ENCODE measurements around the gene MIDN.
"Not testable (repeated sequence)": the region's sequence is repeated elsewhere in the genome, so short reads cannot be mapped to it uniquely, and the experiment has no call there.

MIDN gene

GRCh38 chr19:1246265-1247087 lies 1.9 kb upstream of the MIDN start:
- not testable (repeated sequence) for DNase-seq

- no peak for DNase-seq
Measured at GRCh38 chr19:1247748-1248138, 640 bp upstream of the MIDN start.

DNA sequence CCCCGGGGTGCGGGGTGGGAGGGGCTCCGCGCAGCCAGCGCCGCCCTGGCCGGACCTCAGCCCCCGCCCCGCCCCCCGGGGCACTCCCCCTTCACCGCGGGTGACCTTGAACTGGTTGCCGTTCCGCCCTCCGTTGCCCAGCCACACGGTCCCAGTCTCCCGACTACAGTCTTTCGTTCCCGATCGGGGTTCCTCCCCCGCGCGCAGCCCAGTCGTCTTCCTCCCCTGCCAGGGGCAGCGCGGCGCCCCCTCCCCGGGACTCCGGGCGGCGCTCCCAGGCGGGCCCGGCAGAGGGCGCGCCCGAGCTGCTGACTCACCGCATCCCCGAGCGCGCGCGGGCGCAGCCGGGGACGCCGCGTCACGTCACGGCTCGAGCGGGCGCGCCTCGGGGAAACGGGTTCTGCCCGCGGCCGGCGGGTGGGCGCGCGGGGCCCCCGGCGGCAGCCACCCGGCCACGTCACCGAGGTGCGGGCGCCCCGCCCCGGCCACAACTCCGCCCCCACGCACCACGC lies 459 bp downstream of the MIDN start:
- peak; percentile 76 to 82 for DNase-seq

DNA sequence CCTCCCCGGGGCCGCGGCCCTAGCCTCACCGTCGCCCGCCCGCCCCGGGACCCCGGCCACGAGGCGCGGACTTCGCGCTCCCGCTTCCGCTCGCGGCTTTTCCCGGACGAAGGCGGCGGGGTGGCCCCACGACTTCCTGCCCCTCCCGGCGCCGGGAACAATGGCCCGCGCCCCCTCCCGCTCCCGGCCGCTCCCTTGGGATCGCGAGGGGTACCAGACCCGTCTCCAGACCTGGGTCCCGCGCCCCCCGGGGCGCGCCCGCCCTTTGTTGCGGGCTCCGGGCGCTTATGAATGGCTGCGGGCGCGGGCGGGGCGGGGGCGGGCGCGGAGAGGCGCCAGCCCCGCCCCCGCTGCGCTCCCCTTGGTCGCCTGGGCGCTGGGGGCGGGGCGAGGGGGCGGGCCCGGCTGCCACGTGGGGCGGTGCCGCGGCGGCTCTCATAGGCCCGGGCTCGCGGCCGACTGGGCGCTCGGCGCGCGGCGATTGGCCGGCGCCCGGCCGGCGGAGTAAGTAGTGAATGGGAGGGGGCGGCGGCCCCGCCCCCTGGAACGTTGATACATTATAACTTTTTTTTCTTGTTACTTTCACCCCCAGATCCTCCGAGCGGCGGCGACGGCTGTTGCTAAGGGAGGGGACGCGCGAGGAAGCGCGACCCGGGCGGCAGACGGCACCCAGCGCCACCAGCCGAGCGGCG lies 1.1 kb downstream of the MIDN start:
- peak; percentile 92 to 93 for DNase-seq

DNA sequence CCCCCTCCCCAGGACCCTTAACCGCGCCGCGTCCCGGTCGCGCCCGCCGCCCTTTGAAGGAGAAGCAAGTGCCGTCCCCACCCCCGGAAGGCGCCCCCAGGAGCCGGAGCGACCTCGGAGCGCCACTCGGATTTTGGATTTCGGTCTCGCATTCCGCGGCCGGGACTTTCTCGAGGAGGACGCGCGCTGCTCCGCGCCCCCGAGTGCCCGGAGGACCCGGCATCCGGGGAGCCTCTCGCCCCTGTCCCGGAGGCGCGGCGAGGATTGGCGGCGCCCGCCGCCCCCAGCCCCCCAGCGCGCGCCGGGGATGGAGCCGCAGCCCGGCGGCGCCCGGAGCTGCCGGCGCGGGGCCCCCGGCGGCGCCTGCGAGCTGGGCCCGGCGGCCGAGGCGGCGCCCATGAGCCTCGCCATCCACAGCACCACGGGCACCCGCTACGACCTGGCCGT lies 1.6 kb downstream of the MIDN start:
- no peak for DNase-seq

DNA sequence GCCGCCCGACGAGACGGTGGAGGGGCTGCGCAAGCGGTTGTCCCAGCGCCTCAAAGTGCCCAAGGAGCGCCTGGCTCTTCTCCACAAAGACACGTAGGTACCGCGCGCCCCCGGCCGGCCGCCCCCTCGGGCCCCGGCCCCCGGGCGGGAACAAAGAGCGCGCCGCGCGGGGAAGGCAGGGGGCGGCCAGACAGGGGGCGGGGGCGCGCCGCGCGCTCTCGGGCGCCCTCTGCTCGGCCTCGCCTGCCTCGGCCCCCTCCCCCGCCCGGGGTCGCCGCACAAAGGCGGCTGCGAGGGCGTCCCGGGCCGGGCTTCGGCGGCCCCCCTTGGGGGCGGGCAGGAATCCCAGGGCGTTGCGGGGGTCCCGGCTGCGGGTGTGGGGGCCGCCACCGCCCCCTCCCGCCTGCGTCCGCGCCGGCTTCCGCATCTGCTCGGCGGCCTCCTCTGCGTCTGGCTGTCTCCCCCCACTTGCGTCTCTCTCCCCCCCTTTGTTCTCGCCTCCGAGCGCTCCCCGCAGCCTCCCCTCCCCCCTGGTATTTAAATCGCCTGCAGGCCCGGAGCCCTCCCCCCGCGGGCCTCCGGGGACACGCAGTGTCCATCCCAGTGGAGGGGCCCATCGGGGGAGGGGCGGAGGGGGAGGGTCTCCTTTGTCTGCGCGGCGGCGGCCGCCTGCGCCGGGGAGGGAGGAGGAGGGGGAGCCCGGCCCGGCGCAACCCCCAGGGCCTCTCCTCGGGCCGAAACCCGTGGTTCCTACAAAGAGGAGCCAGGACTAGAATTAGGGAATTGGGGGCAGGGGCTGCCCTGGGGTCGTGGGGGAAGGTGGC lies 2.3 kb downstream of the MIDN start:
- peak; percentile 46 to 58 for DNase-seq

DNA sequence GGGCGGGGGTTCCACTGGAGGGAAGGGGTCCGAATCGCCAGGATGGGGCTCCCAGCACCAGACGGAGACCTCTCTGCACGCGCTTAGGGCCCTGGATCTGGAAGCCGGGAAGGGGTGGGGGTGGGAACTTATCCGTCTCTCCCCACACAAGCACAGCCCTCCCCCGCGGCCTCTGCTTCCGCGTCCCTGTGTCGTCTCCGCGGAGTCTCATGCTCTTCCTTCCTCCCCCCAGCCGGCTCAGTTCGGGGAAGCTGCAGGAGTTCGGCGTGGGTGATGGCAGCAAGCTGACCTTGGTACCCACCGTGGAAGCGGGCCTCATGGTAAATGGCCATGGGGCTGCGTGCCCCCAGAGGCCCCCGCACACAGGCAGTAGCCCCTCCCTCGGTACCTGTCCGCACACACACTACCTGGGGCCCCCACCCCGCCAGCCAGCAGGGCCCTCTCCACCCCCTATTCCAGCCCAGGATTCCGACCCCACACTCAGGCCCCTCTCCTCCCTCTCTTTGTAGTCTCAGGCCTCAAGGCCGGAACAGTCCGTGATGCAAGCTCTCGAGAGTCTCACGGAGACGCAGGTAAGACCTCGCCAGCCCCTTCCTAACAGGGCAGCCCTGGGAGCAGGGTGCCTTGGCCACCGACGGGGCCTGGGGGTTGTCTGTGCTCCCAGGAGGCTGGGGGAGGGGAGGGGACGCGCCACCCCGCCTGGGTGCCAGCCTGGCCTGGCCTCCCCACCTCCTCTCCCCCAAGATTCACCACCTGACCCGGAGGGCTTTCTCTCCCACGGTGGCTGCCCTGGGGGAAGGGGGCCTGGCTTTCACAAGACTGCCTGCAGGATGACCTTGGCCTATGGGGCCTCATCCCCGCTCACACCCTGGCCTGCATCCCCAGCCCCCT lies 3.2 kb downstream of the MIDN start:
- peak; percentile 69 to 71 for DNase-seq

DNA sequence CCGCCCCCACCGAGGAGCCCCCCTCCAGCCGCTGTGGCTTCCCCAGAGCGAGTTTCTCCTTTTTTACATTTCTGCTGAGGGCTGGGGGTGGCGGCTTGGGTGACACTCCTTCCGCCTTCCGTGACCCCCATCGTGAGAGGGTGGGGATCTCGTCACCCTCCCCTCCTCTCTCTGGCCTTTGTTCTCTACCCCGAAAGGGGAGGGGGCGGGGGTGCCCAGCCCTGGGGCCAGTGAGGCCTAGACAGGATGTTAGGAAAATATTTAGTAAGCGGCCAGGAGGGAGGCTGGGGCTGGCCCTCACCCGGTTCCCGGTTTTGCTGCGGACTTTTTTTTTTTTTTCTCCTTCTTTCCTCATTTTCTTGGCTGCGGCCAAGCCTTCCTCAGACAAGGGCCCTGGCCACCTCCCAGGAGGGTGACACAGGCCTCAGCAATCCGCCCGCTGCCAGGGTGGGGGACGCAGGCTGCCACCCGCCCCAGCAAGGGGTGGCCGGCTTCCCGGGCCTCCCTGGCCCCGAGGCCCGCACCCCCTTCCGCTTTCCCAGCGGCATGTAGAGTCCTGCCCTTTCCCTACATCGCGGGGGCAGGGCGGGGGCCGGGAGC lies 3.9 kb downstream of the MIDN start:
- DNase-seq: peak; percentile 61 to 71

GRCh38 chr19:1252821-1253513 lies 4.6 kb downstream of the MIDN start:
- DNase-seq: peak; percentile 76 to 80

GRCh38 chr19:1253514-1254080 lies 5.2 kb downstream of the MIDN start:
- DNase-seq: no peak

- no peak for DNase-seq
Measured at GRCh38 chr19:1254081-1254527, 5.7 kb downstream of the MIDN start.

DNA sequence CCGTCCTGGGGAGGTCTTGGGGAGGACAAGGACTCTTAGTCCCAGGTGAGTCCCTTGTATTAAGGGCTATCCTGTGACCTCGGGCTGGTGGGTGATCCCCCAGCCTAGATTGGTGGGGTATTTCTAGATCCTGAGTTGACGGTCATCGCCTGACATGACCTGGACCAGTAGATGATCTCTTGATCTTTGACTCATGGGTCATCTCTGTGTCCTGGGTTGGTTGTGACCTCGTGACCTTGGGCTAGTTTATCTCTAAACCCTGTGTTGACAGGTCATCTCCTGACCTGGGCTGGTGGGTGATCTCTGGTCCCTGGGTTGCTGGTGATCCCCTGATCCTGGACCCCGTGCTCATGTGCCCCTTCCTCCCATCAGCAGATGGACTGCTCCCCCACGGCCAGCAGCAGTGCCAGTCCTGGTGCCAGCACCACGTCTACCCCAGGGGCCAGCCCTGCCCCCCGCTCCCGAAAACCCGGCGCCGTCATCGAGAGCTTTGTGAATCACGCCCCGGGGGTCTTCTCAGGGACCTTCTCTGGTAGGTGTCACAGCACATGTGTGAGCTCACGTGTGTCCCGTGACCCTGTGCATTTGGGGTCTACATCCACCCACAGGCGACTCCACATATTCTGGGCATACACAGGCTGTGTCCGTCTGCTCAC lies 6.3 kb downstream of the MIDN start:
- DNase-seq: no peak

DNA sequence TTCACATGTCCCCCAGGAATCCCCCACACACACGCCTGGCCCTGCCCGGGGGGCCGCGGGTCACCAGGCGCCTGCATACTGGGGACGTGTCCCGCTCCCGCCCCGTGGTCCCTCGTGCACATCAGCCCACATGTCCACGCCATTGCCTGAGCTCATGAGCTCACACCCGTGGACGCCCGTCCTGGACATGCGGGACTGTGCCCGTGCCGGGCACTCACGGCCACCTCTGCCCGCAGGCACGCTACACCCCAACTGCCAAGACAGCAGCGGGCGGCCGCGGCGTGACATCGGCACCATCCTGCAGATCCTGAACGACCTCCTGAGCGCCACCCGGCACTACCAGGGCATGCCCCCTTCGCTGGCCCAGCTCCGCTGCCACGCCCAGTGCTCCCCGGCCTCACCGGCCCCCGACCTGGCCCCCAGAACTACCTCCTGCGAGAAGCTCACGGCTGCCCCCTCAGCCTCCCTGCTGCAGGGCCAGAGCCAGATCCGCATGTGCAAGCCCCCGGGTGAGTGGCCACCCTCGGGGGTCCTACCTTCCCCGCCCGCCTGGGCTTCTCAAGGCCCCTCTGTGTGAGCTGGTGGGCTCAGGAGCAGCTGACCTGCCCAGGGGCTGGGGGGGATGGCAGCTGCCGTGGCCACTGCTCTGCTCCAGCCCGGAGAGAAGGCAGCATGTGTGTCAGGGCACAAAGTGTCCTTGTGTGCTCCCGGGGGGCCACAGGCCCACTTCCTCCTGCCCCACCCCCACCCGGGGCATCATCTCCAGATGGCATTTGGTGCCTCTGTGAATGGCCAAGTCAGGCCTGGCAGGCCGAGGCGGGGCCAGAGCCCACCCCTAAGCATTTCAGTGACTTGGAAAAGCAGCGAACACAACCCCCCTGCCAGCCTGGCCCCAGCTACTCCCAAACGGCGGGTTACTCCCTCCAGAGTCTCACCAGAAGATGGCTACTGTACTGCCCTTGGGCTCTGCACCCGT lies 7.1 kb downstream of the MIDN start:
- DNase-seq: no peak

DNA sequence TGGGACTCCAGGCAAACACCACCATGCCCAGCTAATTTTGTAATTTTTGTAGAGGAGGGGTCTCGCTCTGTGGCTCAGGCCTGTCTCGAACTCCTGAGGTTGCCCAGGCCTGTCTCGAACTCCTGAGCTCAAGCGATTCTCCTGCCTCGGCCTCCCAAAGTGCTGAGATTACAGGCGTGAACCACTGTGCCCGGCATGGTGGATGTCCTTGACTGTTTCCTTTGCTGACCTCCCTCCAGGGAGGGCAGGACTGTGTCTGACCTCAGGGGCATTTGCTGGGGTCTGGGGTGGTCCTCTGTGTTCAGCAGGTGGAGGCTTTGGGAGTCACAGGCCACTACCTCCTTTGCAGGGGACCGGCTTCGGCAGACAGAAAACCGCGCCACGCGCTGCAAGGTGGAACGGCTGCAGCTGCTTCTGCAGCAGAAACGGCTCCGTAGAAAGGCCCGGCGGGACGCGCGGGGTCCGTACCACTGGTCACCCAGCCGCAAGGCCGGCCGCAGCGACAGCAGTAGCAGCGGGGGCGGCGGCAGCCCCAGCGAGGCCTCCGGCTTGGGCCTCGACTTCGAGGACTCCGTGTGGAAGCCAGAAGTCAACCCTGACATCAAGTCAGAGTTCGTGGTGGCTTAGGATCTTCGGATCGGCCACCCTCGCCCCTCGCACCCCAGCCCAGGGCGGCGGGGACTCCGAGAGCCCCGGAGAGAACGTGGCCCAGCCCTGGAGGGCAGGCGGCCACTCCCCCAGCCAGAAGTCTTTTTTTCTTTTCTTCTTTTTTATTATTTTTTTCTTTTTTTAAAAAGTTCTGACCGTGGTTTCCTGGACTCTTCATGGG lies 8.5 kb downstream of the MIDN start:
- no peak for DNase-seq

- no peak for DNase-seq
Measured at GRCh38 chr19:1257475-1258162, 9.2 kb downstream of the MIDN start.

GRCh38 chr19:1258163-1258492 lies 9.7 kb downstream of the MIDN start:
- no peak for DNase-seq

- DNase-seq: no peak
Measured at GRCh38 chr19:1258707-1259205, 10.4 kb downstream of the MIDN start.

All from stimulated activated CD4-positive, alpha-beta T cell treated with anti-CD3 and anti-CD28 coated beads, Interleukin-2, amount 100 ng/mL, for 24 hours (primary cell).